ENCODE data around the gene RNF144B.

Gene RNF144B

DNA sequence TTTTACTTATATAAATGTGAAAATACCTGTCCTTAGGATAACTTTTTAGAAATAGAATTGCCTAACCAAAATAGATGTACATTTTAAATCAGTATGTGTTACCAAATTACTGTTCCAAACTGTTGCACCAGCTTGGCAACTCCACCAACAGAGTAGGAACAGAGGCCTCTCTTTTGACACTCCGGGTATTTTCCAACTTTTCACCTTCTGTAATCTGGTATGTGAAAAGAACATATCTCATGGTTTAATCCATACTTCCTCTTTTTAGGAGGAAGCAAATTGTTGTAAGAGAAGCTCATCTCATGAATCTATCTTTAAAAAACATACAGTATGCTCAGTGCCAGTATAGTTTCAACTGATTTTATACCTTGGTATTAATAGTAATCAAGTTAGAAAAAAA is 24.9 kb downstream of the RNF144B start:
- DNase-seq = no peak

DNA sequence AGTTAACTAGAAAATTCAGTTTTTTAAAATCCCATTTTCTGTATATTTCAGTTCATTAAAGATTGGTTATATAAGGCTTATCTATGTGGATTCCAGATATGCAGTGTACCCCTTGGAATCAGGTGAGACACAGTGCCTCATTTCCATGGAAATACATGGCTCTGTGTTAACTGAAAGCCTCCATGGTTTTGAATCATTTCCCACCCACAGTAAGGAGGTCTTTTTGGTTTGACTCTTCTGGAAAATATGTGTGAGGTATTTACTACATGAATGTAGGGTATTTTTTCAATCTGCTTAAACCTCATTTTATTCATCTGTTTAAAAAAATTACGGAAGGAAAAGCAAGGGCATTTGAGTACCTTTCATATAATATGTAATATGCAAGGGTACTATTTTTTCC is 25.5 kb downstream of the RNF144B start:
- no peak for DNase-seq

DNA sequence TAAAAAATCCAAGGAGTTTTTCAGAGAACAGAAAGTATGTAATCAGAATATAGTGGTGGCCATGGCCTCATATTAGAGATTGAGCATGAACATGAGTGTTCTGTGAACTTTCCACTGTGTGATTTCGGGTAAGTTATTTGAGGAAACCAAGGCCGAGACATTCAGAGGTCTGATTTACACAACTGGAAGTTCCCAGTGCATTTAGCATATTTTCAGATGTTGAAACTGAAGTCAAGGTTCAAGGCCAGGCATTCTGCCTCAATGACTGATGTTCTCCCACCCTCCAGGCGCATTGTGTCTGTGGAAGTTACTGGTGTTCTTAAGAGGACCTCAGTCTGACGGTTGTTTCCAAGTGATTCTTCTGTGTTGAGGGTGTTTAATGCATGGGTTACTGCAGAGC is 26.2 kb downstream of the RNF144B start:
- DNase-seq = no peak

GRCh38 chr6:18414116-18414515 is 27.0 kb downstream of the RNF144B start:
- DNase-seq = no peak

DNA sequence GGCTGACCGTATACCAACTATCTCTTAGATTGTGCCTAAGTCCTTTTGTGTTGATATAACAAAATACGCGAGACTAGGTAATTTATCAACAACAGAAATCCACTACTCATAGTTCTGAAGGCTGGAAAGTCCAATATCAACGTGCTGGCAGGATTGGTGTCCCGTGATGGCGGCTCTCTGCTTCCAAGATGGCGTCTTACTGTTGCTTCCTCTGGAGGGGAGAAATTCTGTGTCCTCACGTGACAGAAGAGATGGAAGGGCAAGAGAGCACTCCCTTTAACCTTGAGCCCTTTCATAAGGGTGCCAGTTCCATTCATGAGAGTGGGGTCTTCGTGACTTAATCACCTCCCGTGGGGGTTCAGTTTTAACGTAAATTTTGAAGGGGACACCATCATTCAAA is 28.1 kb downstream of the RNF144B start:
- DNase-seq = no peak

GRCh38 chr6:18415671-18416340 is 28.7 kb downstream of the RNF144B start:
- no peak for DNase-seq

- DNase-seq = no peak
Observed at GRCh38 chr6:18416341-18416679, 29.2 kb downstream of the RNF144B start.

- no peak for DNase-seq
Observed at GRCh38 chr6:18420328-18420727, 33.2 kb downstream of the RNF144B start.

DNA sequence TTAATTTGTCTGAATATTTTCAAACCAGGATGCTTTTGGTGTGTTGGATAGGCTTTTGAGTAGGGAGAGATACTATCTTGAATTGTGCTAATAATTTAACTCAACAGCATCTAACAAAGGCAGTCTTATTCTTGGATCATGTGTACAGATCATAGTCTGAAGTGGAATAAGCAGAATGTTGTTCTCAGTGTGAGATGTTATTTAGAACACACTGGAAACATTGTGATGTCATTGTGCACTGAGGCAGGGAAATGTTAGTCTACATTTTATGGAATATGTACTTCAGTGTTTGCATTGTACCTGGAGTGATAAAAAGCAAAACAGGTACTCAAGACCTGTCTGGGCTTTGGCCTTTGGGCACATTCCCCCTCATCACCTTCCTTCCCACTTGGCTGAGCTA is 35.0 kb downstream of the RNF144B start:
- peak; percentile 11 to 30 for DNase-seq

DNA sequence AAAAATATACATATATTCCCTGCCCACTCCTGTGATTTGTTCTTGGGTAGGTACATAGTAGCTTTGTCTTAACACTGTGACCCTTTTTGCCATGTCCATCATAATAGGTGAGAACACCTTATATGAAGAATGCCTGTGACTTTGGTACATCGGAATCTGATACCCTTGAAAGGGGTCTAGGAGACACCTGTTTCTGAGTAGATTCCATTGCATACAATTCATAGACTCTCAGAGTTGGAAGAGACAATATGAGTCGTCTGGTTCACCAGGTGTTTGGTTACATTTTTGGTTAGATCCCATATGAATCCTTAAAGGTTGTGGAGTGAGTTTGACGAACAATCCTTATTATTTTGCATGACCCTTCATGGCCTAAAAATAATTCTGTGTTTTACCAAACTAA is 36.3 kb downstream of the RNF144B start:
- no peak for DNase-seq

GRCh38 chr6:18424201-18424600 is 37.1 kb downstream of the RNF144B start:
- DNase-seq = no peak

GRCh38 chr6:18425218-18425617 is 38.1 kb downstream of the RNF144B start:
- DNase-seq = no peak

GRCh38 chr6:18427296-18427695 is 40.1 kb downstream of the RNF144B start:
- DNase-seq = no peak

- no peak for DNase-seq
Observed at GRCh38 chr6:18429655-18430297, 42.6 kb downstream of the RNF144B start.

- DNase-seq = no peak
Observed at GRCh38 chr6:18431581-18431980, 44.4 kb downstream of the RNF144B start.

GRCh38 chr6:18432180-18432579 is 45.0 kb downstream of the RNF144B start:
- DNase-seq = no peak

DNA sequence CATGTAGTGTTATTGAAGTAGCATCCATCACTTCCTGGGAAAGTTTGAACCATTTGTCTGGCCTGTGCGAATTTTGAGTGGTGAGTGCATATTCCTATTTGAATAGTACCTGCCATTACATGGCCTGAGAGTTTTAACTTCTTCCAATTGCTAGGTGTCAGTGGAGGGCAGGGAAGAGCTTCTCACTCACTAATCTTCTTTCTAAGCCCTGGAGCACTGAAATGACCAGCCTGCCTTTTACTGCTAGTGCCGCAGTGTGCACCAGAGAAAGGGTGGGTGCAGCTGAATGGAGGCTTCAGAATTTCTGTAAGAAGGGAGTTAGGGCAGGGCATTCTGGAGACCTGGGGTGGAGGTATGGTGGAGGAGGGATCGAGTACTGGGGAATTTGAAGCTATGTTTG is 45.5 kb downstream of the RNF144B start:
- no peak for DNase-seq

DNA sequence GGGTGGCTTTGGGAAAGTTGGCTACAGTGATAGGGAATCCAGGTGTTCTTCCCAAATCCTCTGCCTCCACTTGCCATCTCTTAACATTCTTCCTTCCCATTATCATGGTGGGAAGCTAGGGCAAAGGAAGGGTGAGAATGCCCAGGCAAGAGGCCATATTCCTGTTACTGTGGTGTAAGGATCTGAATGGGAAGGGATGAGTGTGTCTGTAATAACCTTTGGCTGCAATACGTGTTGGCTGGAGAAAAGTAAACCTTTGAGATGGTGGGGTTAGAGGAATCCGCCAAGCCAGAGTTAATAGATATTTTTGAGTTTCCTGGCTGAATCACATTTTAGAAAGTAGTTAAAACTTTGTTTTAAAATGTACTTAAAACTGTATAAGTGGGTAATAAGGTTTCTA is 45.9 kb downstream of the RNF144B start:
- DNase-seq = no peak

DNA sequence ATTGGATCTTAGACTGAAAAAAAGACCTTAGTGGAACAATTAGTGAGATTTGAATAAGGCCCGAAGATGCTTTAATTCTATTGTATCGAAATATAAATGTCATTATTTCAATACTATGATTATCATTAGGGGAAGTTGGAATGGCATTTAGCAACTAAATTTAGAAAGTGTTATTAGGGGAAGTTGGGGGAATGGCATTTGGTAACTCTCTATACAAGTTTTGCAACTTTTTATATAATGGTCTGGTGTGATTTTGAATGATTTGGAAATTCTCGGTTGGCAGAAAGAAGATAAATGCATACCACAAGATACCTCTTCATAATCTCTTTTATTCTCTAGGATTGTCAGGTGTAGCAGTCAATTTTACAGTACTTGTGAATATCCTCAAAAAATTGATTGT is 49.2 kb downstream of the RNF144B start:
- DNase-seq = no peak

- no peak for DNase-seq
Observed at GRCh38 chr6:18439581-18439980, 52.4 kb downstream of the RNF144B start.

DNA sequence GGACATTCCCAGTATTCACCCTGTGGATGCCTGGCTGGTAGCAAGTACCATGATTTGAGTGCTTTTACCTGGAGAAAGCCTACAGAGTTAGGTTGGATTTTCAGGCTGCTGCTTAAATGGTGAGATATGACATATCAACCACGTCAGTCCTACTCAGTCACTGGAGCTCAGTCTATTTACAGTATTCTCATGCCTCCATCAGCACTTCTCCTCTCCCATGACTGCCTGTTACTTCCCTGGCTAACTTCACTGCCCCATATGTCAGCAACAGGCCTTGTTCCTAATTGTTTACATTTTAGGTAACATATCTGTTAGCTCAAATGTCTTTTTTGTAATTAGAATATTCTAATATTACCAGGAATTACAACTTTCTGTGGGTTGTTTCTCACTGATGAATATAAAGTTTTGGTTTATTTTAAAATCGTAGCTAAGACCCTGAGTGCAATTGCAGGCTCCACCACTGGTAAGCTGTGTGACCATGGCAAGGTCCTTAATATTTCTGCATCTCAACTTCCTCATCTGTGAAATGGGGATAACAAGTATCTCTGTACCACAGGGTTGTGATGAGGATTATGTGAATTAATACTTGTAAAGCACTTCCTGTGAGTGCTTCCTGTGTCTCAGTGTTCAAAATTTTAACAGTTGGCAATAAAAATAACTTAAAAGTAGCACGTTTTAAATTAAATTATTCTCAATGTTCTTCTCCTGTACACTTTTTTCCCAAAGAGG is 54.3 kb downstream of the RNF144B start:
- DNase-seq = no peak

- DNase-seq = no peak
Observed at GRCh38 chr6:18444111-18444510, 57.0 kb downstream of the RNF144B start.

DNA sequence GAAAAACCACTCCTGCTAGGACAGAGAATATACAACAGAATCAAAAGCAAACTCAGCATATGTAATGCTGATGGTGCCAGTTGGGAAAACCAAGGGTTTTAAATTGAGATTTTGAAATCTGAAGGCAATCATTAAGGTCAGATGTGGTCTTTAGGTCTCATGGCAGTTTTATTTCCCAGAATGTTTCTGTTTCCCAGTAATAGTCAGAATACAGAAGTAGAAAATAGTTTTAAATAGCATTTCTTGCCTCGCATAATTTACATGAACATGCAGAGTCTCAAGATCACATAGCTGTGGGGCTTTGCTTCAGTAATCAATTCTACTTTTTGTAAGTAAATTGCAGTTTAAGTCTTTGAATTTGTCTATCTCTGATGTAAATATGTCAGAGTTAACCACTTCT is 58.1 kb downstream of the RNF144B start:
- no peak for DNase-seq

- no peak for DNase-seq
Observed at GRCh38 chr6:18446771-18447170, 59.6 kb downstream of the RNF144B start.

GRCh38 chr6:18447552-18447951 is 60.4 kb downstream of the RNF144B start:
- DNase-seq = no peak
